WI38 (cell line): Measurements from ENCODE around the gene BBIP1.

Experiments used
- H3K4me3 ChIP-seq: 2 replicates; pipeline ENCODE4 v1.5.1; 2011; ENCODE audit warnings: low read depth, mild to moderate bottlenecking, control low read depth, low read length
- CTCF ChIP-seq: IDR thresholded peaks from 2 replicates; pipeline ENCODE4 v1.5.1; 2012; ENCODE audit warnings: low read depth, mild to moderate bottlenecking, control low read depth, low read length

BBIP1 gene

GRCh38 chr10:110859973-110860376 lies 59.0 kb downstream of the BBIP1 start:
- H3K4me3 ChIP-seq: no peak overlapping the region
- no peak for TF ChIP-seq CTCF

GRCh38 chr10:110859206-110859972 lies 59.6 kb downstream of the BBIP1 start:
- TF ChIP-seq CTCF: no peak
- no peak overlapping the region for H3K4me3 ChIP-seq

- no peak overlapping the region for H3K4me3 ChIP-seq
- no peak for TF ChIP-seq CTCF
Observed at GRCh38 chr10:110858297-110858934, 60.6 kb downstream of the BBIP1 start.

- no peak overlapping the region for H3K4me3 ChIP-seq
- TF ChIP-seq CTCF: no peak
Observed at GRCh38 chr10:110857265-110858171, 61.5 kb downstream of the BBIP1 start.

- H3K4me3 ChIP-seq: no peak overlapping the region
- no peak for TF ChIP-seq CTCF
Observed at GRCh38 chr10:110853921-110854605, 64.9 kb downstream of the BBIP1 start.

GRCh38 chr10:110852947-110853346 lies 66.0 kb downstream of the BBIP1 start:
- no peak for TF ChIP-seq CTCF
- H3K4me3 ChIP-seq: no peak overlapping the region
